ENCODE measurements around the gene UPK1A. TPM values are rescaled to one million over a fixed set of nuclear protein-coding genes. Genes with fewer than 3 reads are reported as not detected.
A peak's percentile ranks its signal among the peaks of the same experiment; 100 is the strongest.

UPK1A gene
- polyA plus RNA-seq, 1 donor from 2014 or later = not detected

GRCh38 chr19:35719402-35720162 is 53.3 kb downstream of the UPK1A start:
- Histone ChIP-seq H3K9me3 (ENCODE audit: low read length) (no peaks in the 10 kb centered on the region), H4K20me1 (ENCODE audit: insufficient read depth) (no peaks in the 10 kb centered on the region), H3K27ac (ENCODE audit: low read length) (no peak overlapping the region), H3F3A (ENCODE audit: insufficient read depth, low read length, poor library complexity, severe bottlenecking) (no peaks in the 10 kb centered on the region), H3K27me3 (ENCODE audit: insufficient read depth, low read depth, low read length) (no peaks in the 10 kb centered on the region), H3K9ac (ENCODE audit: low read length) (peak overlapping the region; percentile 82), H2AFZ (ENCODE audit: low read depth, low read length) (no peak overlapping the region), H3K79me2 (replicated peaks; ENCODE audit: insufficient read depth, low read length) (peaks cover 22% of the 10 kb centered on the region), H3K9me2 (ENCODE audit: insufficient read depth, low read length) (no peaks in the 10 kb centered on the region), H3K36me3 (ENCODE audit: insufficient read depth, low read length) (no peaks in the 10 kb centered on the region), H3K4me3 (ENCODE audit: low read length) (peak overlapping the region; percentile 94), H3K4me2 (ENCODE audit: low read length) (peak overlapping the region; percentile 70)
- no peak for TF ChIP-seq EP300 (conservative IDR thresholded peaks at IDR 0.05; ENCODE audit: poor library complexity, severe bottlenecking)
- no peak for TF ChIP-seq EZH2 (IDR thresholded peaks at IDR 0.05; ENCODE audit: borderline replicate concordance, insufficient read depth, low read length, poor library complexity, severe bottlenecking)
- TF ChIP-seq CTCF (IDR thresholded peaks at IDR 0.05; ENCODE audit: poor library complexity, severe bottlenecking) = no peak
- no peak for TF ChIP-seq RAD21 (conservative IDR thresholded peaks at IDR 0.05)
- TF ChIP-seq SMC3 (conservative IDR thresholded peaks at IDR 0.05; ENCODE audit: poor library complexity) = no peak
- TF ChIP-seq, protein P1, sequence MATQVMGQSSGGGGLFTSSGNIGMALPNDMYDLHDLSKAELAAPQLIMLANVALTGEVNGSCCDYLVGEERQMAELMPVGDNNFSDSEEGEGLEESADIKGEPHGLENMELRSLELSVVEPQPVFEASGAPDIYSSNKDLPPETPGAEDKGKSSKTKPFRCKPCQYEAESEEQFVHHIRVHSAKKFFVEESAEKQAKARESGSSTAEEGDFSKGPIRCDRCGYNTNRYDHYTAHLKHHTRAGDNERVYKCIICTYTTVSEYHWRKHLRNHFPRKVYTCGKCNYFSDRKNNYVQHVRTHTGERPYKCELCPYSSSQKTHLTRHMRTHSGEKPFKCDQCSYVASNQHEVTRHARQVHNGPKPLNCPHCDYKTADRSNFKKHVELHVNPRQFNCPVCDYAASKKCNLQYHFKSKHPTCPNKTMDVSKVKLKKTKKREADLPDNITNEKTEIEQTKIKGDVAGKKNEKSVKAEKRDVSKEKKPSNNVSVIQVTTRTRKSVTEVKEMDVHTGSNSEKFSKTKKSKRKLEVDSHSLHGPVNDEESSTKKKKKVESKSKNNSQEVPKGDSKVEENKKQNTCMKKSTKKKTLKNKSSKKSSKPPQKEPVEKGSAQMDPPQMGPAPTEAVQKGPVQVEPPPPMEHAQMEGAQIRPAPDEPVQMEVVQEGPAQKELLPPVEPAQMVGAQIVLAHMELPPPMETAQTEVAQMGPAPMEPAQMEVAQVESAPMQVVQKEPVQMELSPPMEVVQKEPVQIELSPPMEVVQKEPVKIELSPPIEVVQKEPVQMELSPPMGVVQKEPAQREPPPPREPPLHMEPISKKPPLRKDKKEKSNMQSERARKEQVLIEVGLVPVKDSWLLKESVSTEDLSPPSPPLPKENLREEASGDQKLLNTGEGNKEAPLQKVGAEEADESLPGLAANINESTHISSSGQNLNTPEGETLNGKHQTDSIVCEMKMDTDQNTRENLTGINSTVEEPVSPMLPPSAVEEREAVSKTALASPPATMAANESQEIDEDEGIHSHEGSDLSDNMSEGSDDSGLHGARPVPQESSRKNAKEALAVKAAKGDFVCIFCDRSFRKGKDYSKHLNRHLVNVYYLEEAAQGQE (IDR thresholded peaks at IDR 0.05; ENCODE audit: borderline replicate concordance) = no peak
- no peak for TF ChIP-seq MXI1 (conservative IDR thresholded peaks at IDR 0.05; ENCODE audit: poor library complexity, severe bottlenecking)
- TF ChIP-seq POLR2AphosphoS5 (IDR thresholded peaks at IDR 0.05) = no peak
- no peak for TF ChIP-seq TAF1 (IDR thresholded peaks at IDR 0.05; ENCODE audit: low read depth)

GRCh38 chr19:35720163-35720524 is 53.8 kb downstream of the UPK1A start:
- Histone ChIP-seq H3K9ac (ENCODE audit: low read length) (no peak overlapping the region), H3K4me2 (ENCODE audit: low read length) (no peak overlapping the region), H3K27ac (ENCODE audit: low read length) (no peak overlapping the region), H3K36me3 (ENCODE audit: insufficient read depth, low read length) (no peaks in the 10 kb centered on the region), H2AFZ (ENCODE audit: low read depth, low read length) (no peak overlapping the region), H3K9me3 (ENCODE audit: low read length) (no peaks in the 10 kb centered on the region), H3K27me3 (ENCODE audit: insufficient read depth, low read depth, low read length) (no peaks in the 10 kb centered on the region), H3K79me2 (replicated peaks; ENCODE audit: insufficient read depth, low read length) (peaks cover 22% of the 10 kb centered on the region), H3K4me3 (ENCODE audit: low read length) (no peak overlapping the region), H4K20me1 (ENCODE audit: insufficient read depth) (no peaks in the 10 kb centered on the region), H3F3A (ENCODE audit: insufficient read depth, low read length, poor library complexity, severe bottlenecking) (no peaks in the 10 kb centered on the region), H3K9me2 (ENCODE audit: insufficient read depth, low read length) (no peaks in the 10 kb centered on the region)
- no peak for TF ChIP-seq POLR2AphosphoS5 (IDR thresholded peaks at IDR 0.05)
- TF ChIP-seq SMC3 (conservative IDR thresholded peaks at IDR 0.05; ENCODE audit: poor library complexity) = no peak
- TF ChIP-seq TAF1 (IDR thresholded peaks at IDR 0.05; ENCODE audit: low read depth) = no peak
- TF ChIP-seq, protein P1 (IDR thresholded peaks at IDR 0.05; ENCODE audit: borderline replicate concordance) = no peak
- no peak for TF ChIP-seq EP300 (conservative IDR thresholded peaks at IDR 0.05; ENCODE audit: poor library complexity, severe bottlenecking)
- TF ChIP-seq CTCF (IDR thresholded peaks at IDR 0.05; ENCODE audit: poor library complexity, severe bottlenecking) = no peak
- no peak for TF ChIP-seq MXI1 (conservative IDR thresholded peaks at IDR 0.05; ENCODE audit: poor library complexity, severe bottlenecking)
- TF ChIP-seq RAD21 (conservative IDR thresholded peaks at IDR 0.05) = no peak
- no peak for TF ChIP-seq EZH2 (IDR thresholded peaks at IDR 0.05; ENCODE audit: borderline replicate concordance, insufficient read depth, low read length, poor library complexity, severe bottlenecking)

All from neural cell (in vitro differentiated cells).